ENCODE measurements around the gene UBE2F.

DNA sequence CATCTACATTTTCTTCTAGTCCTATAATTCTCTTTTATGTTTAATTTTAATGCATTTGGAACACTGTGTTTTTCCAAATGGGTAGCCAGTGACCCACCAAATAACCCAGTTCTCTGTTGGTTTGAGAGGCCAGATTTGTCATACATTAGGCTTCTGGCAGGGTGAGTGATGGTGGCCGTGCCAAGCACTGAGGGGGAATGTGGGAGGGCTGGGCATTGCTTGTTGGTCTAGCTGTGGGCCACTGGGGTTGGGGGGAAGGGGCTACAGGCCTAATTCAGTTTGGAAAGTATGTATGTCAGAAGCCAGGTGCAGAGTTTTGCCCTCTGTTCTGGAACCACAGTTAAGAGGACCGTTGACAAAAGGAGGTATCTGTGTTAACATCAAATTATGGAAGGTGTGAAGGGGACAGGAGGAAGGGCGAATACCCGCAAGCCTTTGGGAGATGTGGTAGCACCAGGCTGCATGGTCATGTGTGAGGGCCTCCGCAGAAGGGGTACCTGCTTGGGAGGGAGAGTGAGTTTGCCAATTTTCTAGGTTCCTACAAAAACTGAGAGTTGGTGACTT, 55.9 kb downstream of the UBE2F start:
- TF ChIP-seq, protein P1, sequence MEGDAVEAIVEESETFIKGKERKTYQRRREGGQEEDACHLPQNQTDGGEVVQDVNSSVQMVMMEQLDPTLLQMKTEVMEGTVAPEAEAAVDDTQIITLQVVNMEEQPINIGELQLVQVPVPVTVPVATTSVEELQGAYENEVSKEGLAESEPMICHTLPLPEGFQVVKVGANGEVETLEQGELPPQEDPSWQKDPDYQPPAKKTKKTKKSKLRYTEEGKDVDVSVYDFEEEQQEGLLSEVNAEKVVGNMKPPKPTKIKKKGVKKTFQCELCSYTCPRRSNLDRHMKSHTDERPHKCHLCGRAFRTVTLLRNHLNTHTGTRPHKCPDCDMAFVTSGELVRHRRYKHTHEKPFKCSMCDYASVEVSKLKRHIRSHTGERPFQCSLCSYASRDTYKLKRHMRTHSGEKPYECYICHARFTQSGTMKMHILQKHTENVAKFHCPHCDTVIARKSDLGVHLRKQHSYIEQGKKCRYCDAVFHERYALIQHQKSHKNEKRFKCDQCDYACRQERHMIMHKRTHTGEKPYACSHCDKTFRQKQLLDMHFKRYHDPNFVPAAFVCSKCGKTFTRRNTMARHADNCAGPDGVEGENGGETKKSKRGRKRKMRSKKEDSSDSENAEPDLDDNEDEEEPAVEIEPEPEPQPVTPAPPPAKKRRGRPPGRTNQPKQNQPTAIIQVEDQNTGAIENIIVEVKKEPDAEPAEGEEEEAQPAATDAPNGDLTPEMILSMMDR (IDR thresholded peaks at IDR 0.05; ENCODE audit: insufficient read depth, low read length) = no peak
- TF ChIP-seq, protein P2, sequence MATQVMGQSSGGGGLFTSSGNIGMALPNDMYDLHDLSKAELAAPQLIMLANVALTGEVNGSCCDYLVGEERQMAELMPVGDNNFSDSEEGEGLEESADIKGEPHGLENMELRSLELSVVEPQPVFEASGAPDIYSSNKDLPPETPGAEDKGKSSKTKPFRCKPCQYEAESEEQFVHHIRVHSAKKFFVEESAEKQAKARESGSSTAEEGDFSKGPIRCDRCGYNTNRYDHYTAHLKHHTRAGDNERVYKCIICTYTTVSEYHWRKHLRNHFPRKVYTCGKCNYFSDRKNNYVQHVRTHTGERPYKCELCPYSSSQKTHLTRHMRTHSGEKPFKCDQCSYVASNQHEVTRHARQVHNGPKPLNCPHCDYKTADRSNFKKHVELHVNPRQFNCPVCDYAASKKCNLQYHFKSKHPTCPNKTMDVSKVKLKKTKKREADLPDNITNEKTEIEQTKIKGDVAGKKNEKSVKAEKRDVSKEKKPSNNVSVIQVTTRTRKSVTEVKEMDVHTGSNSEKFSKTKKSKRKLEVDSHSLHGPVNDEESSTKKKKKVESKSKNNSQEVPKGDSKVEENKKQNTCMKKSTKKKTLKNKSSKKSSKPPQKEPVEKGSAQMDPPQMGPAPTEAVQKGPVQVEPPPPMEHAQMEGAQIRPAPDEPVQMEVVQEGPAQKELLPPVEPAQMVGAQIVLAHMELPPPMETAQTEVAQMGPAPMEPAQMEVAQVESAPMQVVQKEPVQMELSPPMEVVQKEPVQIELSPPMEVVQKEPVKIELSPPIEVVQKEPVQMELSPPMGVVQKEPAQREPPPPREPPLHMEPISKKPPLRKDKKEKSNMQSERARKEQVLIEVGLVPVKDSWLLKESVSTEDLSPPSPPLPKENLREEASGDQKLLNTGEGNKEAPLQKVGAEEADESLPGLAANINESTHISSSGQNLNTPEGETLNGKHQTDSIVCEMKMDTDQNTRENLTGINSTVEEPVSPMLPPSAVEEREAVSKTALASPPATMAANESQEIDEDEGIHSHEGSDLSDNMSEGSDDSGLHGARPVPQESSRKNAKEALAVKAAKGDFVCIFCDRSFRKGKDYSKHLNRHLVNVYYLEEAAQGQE (IDR thresholded peaks at IDR 0.05; ENCODE audit: insufficient replicate concordance, low read depth) = no peak
- no peak for TF ChIP-seq POLR2AphosphoS5 (IDR thresholded peaks at IDR 0.05; ENCODE audit: low read depth)
- no peak for TF ChIP-seq GABPA (IDR thresholded peaks at IDR 0.05; ENCODE audit: low read depth)

All from HL-60 (cell line).